ENCODE measurements around the gene MBD1. TPM values are rescaled to one million over a fixed set of nuclear protein-coding genes. Genes with fewer than 3 reads are reported as not detected.

Gene MBD1
- total RNA-seq, 1 experiment from 2014 or later, result 58.1 TPM

DNA sequence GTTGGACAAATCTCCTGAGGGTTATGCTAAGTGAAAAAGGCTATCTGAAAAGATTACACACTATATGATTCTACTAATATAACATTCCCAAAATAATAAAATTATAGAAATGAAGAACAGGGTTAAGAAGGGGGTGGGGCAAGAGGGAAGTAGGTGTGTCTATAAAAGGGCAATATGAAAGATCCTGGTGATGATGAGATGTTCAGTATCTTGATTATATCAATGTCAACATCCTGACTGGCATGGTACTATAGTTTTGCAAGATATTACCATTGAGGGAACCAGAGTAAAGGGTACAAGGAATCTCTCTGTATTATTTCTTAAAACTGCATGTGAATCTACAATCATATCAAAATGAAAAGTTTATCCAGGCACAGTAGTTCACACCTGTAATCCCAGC lies 31.7 kb downstream of the MBD1 start:
- no peak overlapping the region for H2BK20ac ChIP-seq (ENCODE audit: low read depth, low read length, poor library complexity, severe bottlenecking)
- H2BK5ac ChIP-seq (ENCODE audit: insufficient read length, low read length), result no peak overlapping the region
- H3K23ac ChIP-seq (ENCODE audit: insufficient read length, low read depth, low read length), result no peak overlapping the region
- H4K5ac ChIP-seq (ENCODE audit: insufficient read length, low read depth, low read length), result no peak overlapping the region
- TF ChIP-seq, protein P1, sequence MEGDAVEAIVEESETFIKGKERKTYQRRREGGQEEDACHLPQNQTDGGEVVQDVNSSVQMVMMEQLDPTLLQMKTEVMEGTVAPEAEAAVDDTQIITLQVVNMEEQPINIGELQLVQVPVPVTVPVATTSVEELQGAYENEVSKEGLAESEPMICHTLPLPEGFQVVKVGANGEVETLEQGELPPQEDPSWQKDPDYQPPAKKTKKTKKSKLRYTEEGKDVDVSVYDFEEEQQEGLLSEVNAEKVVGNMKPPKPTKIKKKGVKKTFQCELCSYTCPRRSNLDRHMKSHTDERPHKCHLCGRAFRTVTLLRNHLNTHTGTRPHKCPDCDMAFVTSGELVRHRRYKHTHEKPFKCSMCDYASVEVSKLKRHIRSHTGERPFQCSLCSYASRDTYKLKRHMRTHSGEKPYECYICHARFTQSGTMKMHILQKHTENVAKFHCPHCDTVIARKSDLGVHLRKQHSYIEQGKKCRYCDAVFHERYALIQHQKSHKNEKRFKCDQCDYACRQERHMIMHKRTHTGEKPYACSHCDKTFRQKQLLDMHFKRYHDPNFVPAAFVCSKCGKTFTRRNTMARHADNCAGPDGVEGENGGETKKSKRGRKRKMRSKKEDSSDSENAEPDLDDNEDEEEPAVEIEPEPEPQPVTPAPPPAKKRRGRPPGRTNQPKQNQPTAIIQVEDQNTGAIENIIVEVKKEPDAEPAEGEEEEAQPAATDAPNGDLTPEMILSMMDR (conservative IDR thresholded peaks at IDR 0.05), result no peak
- no peaks in the 10 kb centered on the region for H3K79me2 ChIP-seq (ENCODE audit: insufficient read depth, low read length)
- H2BK120ac ChIP-seq (ENCODE audit: low read depth, low read length, poor library complexity, severe bottlenecking), result no peak overlapping the region
- DNase-seq, result no peak
- H3K9me3 ChIP-seq (ENCODE audit: control insufficient read depth, low read depth, low read length), result no peaks in the 10 kb centered on the region
- H4K91ac ChIP-seq (ENCODE audit: insufficient read length, low read depth, low read length), result no peak overlapping the region
- H3K79me1 ChIP-seq (ENCODE audit: insufficient read depth, low read depth, low read length, poor library complexity, severe bottlenecking), result no peaks in the 10 kb centered on the region
- H2AK5ac ChIP-seq (ENCODE audit: insufficient read length, low read length), result no peak overlapping the region
- peaks cover 0 to under 1% of the 10 kb centered on the region in 2 experiments; a peak in 1 of 5 replicates for H3K9me3 Mint-ChIP-seq
- no peak overlapping the region for H3K4ac ChIP-seq (ENCODE audit: low read depth, low read length)
- no peak overlapping the region for H2BK15ac ChIP-seq (ENCODE audit: low read depth, low read length)
- no peak overlapping the region for H3K56ac ChIP-seq (ENCODE audit: insufficient read length, low read depth, low read length)
- no peaks in the 10 kb centered on the region for H3K23me2 ChIP-seq (ENCODE audit: insufficient read length, low read depth, low read length, poor library complexity, severe bottlenecking)
- no peak overlapping the region for H3K9ac ChIP-seq (ENCODE audit: extremely low read depth, insufficient read length, low read length)
- no peak overlapping the region for H3K4me3 Mint-ChIP-seq
- H3K4me1 Mint-ChIP-seq, result peaks cover 5 to 10% of the 10 kb centered on the region in 2 experiments; a peak in 3 of 4 replicates
- H3K14ac ChIP-seq (ENCODE audit: insufficient read depth, low read length), result no peak overlapping the region
- no peak overlapping the region for H3K18ac ChIP-seq (ENCODE audit: insufficient read length, low read depth, low read length)
- no peak overlapping the region for H2BK12ac ChIP-seq (ENCODE audit: insufficient read length, low read depth, low read length)
- no peaks in the 10 kb centered on the region for H3K27me3 ChIP-seq (ENCODE audit: insufficient read depth, low read length)
- no peak overlapping the region for H3K27ac Mint-ChIP-seq
- no peaks in the 10 kb centered on the region for H3K36me3 Mint-ChIP-seq (ENCODE audit: insufficient read depth in 1 of 3, low read depth in 3 of 3)
- H3K4me1 ChIP-seq (ENCODE audit: insufficient read depth, low read length), result no peaks in the 10 kb centered on the region; the same call in 1 of the 2 replicates
- H3K27ac ChIP-seq (ENCODE audit: insufficient read length, low read depth, low read length), result no peak overlapping the region
- H3T11ph ChIP-seq (ENCODE audit: low read length), result no peak overlapping the region
- no peak overlapping the region for H4K8ac ChIP-seq (replicated peaks; ENCODE audit: insufficient read length, low read depth, low read length)
- H3K27me3 Mint-ChIP-seq (ENCODE audit: low read depth), result no peaks in the 10 kb centered on the region; the same call in 1 of the 2 replicates
- H3K4me2 ChIP-seq (ENCODE audit: insufficient read depth, insufficient read length, low read length), result no peak overlapping the region
- H2AFZ ChIP-seq (ENCODE audit: low read length), result no peak overlapping the region
- H4K20me1 ChIP-seq (ENCODE audit: control insufficient read depth, insufficient read depth, insufficient read length), result no peaks in the 10 kb centered on the region
